Measurements from ENCODE around the gene MYO7A.

Gene MYO7A

DNA sequence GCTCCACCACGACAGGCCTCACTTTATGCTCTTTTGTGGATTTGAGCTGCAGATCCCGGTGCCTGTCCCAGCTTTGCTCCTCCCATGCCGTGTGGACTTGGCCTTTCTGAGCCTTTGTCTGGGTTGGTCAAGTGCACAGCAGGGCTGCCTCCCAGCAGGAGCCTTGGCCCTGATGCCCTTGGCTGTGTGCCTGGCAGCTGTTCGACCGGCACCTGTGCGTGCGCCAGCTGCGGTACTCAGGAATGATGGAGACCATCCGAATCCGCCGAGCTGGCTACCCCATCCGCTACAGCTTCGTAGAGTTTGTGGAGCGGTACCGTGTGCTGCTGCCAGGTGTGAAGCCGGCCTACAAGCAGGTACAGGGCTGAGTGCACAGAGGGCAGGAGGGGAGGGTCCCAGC, 46.5 kb downstream of the MYO7A start:
- peaks cover 42% of the 10 kb centered on the region for H3K4me1 Mint-ChIP-seq
- TF ChIP-seq CTCF (IDR thresholded peaks at IDR 0.05; ENCODE audit: unreplicated experiment in 3 of 3): no peak

DNA sequence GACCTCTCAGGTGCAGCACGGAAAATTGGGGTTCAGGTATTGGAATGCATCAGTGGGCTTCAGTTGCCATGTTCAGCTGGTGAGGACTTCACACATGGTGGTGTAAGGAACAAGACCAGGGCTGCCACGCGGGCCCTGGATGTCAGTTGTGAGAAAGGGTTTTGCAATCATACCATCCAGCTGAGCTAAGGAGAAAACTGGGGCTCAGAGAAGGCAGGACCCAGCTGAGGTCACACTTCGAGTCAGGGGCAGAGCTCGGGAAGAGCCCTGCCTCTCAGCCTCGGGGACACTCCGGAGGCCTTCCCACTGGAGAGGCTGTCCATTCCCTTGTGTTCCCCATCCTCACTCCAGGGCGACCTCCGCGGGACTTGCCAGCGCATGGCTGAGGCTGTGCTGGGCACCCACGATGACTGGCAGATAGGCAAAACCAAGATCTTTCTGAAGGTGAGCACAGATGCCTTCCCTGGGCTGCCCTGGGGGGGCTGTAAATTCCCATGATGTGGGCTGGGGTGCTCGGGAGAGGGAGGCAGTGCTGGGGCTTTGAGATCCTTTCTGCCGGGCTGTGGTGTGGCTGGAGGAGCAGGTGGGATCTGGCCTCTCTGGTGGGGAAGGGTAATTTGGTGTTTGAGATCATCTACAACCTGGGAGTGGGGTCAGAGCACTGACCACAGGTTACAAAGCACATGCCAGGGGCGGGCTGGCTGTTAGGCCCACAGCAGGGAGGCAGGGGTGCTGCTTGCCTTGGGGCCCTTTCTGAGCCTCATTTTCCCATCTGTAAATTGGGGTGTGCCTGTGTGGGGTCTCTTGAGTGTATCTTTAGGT, 47.2 kb downstream of the MYO7A start:
- peaks cover 9% of the 10 kb centered on the region for H3K27me3 Mint-ChIP-seq (ENCODE audit: low read depth)
- H3K4me3 Mint-ChIP-seq: no peak overlapping the region
- no peaks in the 10 kb centered on the region for H3K36me3 Mint-ChIP-seq (ENCODE audit: low read depth)
- peaks cover 42% of the 10 kb centered on the region for H3K4me1 Mint-ChIP-seq
- no peaks in the 10 kb centered on the region for H3K9me3 Mint-ChIP-seq
- no peak for TF ChIP-seq CTCF (IDR thresholded peaks at IDR 0.05; ENCODE audit: unreplicated experiment in 3 of 3)
- H3K27ac Mint-ChIP-seq: peak overlapping the region in 1 of 3 experiments; percentile 29

More for the DNA sequence above, 46.5 kb downstream of the MYO7A start:
- Mint-ChIP-seq H3K27me3 (ENCODE audit: low read depth) (peaks cover 13% of the 10 kb centered on the region), H3K4me3 (peak overlapping the region in 1 of 3 experiments; percentile 27), H3K36me3 (ENCODE audit: low read depth) (no peaks in the 10 kb centered on the region), H3K27ac (peak overlapping the region in 2 of 3 experiments; percentile 80 to 86), H3K9me3 (no peaks in the 10 kb centered on the region)

GRCh38 chr11:77175869-77176539, 48.0 kb downstream of the MYO7A start:
- Mint-ChIP-seq H3K4me1 (peaks cover 36% of the 10 kb centered on the region), H3K27me3 (ENCODE audit: low read depth) (peaks cover 9% of the 10 kb centered on the region), H3K9me3 (no peaks in the 10 kb centered on the region), H3K36me3 (ENCODE audit: low read depth) (no peaks in the 10 kb centered on the region), H3K4me3 (no peak overlapping the region), H3K27ac (peak overlapping the region in 1 of 3 experiments; percentile 29)
- TF ChIP-seq CTCF (IDR thresholded peaks at IDR 0.05; ENCODE audit: unreplicated experiment in 3 of 3): no peak

GRCh38 chr11:77176996-77177395, 49.0 kb downstream of the MYO7A start:
- Mint-ChIP-seq H3K27ac (no peak overlapping the region), H3K9me3 (no peaks in the 10 kb centered on the region), H3K27me3 (ENCODE audit: low read depth) (peaks cover 9% of the 10 kb centered on the region), H3K36me3 (ENCODE audit: low read depth) (no peaks in the 10 kb centered on the region), H3K4me1 (peaks cover 34% of the 10 kb centered on the region), H3K4me3 (no peak overlapping the region)
- no peak for TF ChIP-seq CTCF (IDR thresholded peaks at IDR 0.05; ENCODE audit: unreplicated experiment in 3 of 3)

- Mint-ChIP-seq H3K4me1 (peaks cover 31% of the 10 kb centered on the region), H3K36me3 (ENCODE audit: low read depth) (no peaks in the 10 kb centered on the region), H3K9me3 (no peaks in the 10 kb centered on the region), H3K4me3 (no peak overlapping the region), H3K27ac (no peak overlapping the region), H3K27me3 (ENCODE audit: low read depth) (peaks cover 8% of the 10 kb centered on the region)
- no peak for TF ChIP-seq CTCF (IDR thresholded peaks at IDR 0.05; ENCODE audit: unreplicated experiment in 3 of 3)
These were observed 50.1 kb downstream of the MYO7A start for GRCh38 chr11:77178150-77178549.
